Suprapubic skin (tissue), 4 donors: ENCODE measurements around the gene ACAP3. TPM values are rescaled to one million over a fixed set of nuclear protein-coding genes. Genes with fewer than 3 reads are reported as not detected.

Source experiments
- DNase-seq, 2 donors: peaks; one replicate each; pipeline ENCODE4 v3.0.0-alpha.2; 2019; ENCODE audit warnings: low spot score in 2 of 2
- H3K27ac ChIP-seq: fragments of 200-600 bp; sonication (generic); one replicate; pipeline ENCODE4 v1.5.1; 2019
- H3K27me3 ChIP-seq: fragments of 200-600 bp; sonication (generic); one replicate; pipeline ENCODE4 v1.5.1; 2019
- H3K36me3 ChIP-seq: fragments of 200-600 bp; sonication (generic); one replicate; pipeline ENCODE4 v1.5.1; 2019
- H3K4me1 ChIP-seq: fragments of 200-600 bp; sonication (generic); one replicate; pipeline ENCODE4 v1.5.1; 2019
- H3K4me3 ChIP-seq: fragments of 200-600 bp; sonication (generic); one replicate; pipeline ENCODE4 v1.5.1; 2019; ENCODE audit warnings: mild to moderate bottlenecking
- H3K9me3 ChIP-seq: fragments of 200-600 bp; sonication (generic); one replicate; pipeline ENCODE4 v1.5.1; 2019
- CTCF ChIP-seq, 2 donors: fragments of 200-600 bp in 1 of 2; fragments of 450-650 bp in 1 of 2; sonication (generic) in 1 of 2; IDR thresholded peaks; one replicate each; pipeline ENCODE4 v1.5.1; 2016 to 2019; ENCODE audit warnings: antibody characterized with exemption in 2 of 2, mild to moderate bottlenecking in 1 of 2, moderate library complexity in 1 of 2
- EP300 ChIP-seq: sonication (generic); formaldehyde crosslinking; IDR thresholded peaks from one replicate; pipeline ENCODE4 v1.6.1; 2017; ENCODE audit warnings: antibody characterized with exemption
- POLR2A ChIP-seq, 2 donors: fragments of 450-650 bp; IDR thresholded peaks; one replicate each; pipeline ENCODE4 v1.6.1; 2017; ENCODE audit warnings: antibody characterized with exemption in 2 of 2, mild to moderate bottlenecking in 2 of 2, moderate library complexity in 2 of 2
- POLR2AphosphoS5 ChIP-seq, 3 donors: sonication (generic); formaldehyde crosslinking; IDR thresholded peaks; one replicate each; pipeline ENCODE4 v1.6.1; 2017; ENCODE audit warnings: antibody characterized with exemption in 3 of 3
- WGBS: methylation state at CpG from one replicate; pipeline ENCODE4 v1.1.5; 2018; 5-methylcytosine and 5-hydroxymethylcytosine counted together
- total RNA-seq, 4 donors: library from RNA; depleted of rRNA; stranded (reverse); fragments of >200 nt; gene quantifications; one replicate each; pipeline ENCODE4 v1.1.0, GENCODE V29; 2016

ACAP3 gene
- total RNA-seq, 4 donors from 2014 or later: 112 to 309 (median 148) TPM

DNA sequence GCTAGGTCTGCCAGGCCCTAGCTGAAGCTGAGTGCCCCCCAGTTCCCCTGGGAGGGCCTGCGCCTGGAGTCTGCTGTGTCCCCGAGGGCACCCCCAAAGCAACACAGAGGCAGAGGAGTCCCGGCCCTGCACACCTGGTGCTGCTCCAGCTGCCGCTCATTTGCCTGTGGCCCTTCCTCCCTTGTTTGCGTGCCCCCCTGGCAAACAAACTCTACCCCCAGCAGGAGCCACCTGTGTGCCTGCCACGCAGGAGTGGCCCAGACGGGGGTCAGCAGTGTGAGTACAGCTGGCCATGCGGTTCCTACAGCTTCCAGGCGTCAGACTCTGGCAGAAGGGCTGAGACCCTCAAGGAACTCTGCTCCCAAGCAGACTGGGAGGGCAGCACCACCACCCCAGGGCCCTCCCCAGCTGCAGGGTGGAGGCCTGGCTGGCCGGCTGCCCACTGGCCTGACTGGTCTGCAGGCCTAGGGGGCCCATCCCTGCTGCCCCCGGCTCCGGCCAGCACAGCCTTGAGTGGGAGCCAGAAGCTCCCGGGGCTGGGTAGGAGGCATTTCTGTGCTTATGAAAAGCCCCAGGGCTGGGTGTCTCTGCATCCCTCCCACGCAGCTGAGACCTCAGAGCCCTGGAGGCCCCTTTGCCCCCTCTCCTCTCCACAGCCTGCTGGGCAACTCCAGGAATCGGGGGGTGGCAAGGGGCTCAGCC lies 22.8 kb upstream of the ACAP3 start:
- H3K27me3 ChIP-seq: no peaks in the 10 kb centered on the region
- peaks cover 21% of the 10 kb centered on the region for H3K36me3 ChIP-seq
- TF ChIP-seq POLR2A (IDR thresholded peaks at IDR 0.05): no peak
- no peak for TF ChIP-seq CTCF (IDR thresholded peaks at IDR 0.05)
- no peak for TF ChIP-seq EP300
- no peak for TF ChIP-seq POLR2AphosphoS5 (IDR thresholded peaks at IDR 0.05)
- DNase-seq: no peak
- no peaks in the 10 kb centered on the region for H3K9me3 ChIP-seq
- H3K4me3 ChIP-seq: no peak overlapping the region
- peaks cover 54% of the 10 kb centered on the region for H3K4me1 ChIP-seq
- WGBS: 75% methylated on average over 5 of the region's 15 CpGs
- H3K27ac ChIP-seq: no peak overlapping the region

DNA sequence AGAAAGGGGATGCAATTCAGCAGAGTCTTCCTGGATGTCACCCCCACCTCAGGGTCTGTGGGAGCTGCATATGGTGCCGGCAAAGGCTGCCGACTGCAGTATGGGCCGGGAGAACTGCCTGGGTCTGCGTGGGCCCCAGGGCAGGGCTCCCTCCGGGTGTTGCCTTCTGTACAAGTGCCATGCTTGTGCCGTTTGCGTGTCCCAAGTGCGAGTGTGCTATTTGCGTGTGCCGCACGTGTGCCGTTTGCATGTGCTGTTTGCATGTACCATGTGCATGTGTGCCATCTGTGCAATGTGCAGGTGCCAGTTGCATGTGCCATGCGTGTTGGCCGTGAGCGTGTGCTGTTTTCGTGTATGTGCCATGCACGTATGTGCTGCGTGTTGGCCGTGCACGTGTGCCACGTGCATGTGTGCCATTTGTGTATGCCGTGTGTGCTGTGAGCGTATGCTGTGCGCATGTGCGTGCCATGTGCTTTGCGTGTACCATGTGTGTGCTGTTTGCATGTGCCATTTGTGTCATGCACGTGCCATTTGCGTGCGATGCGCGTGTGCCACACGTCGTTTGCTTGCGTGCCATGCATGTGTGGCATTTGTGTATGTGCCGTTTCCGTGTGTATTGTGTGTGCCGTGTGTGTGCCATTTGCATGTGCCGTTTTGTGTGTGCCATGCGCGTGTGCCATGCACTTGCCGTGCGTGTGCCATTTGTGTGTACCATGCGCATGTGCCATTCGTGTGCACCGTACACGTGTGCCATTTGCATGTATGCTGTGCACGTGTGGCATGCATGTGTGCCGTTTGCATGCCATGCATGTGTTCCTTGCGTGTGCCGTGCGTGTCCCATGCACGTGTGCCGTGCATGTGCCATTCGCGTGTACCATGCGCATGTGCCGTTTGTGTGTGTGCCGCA lies 21.8 kb upstream of the ACAP3 start:
- WGBS: 88% methylated on average over 41 of the region's 58 CpGs

DNA sequence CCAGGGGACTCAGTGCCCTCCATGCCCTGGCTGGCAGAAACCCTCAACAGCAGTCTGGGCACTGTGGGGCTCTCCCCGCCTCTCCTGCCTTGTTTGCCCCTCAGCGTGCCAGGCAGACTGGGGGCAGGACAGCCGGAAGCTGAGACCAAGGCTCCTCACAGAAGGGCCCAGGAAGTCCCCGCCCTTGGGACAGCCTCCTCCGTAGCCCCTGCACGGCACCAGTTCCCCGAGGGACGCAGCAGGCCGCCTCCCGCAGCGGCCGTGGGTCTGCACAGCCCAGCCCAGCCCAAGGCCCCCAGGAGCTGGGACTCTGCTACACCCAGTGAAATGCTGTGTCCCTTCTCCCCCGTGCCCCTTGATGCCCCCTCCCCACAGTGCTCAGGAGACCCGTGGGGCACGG lies 20.5 kb upstream of the ACAP3 start:
- Histone ChIP-seq H3K9me3 (no peaks in the 10 kb centered on the region), H3K27ac (no peak overlapping the region), H3K27me3 (no peaks in the 10 kb centered on the region), H3K4me1 (peaks cover 58% of the 10 kb centered on the region), H3K4me3 (no peak overlapping the region), H3K36me3 (peaks cover 18% of the 10 kb centered on the region)
- TF ChIP-seq CTCF (IDR thresholded peaks at IDR 0.05) (no peak), EP300 (no peak), POLR2A (IDR thresholded peaks at IDR 0.05) (no peak), POLR2AphosphoS5 (IDR thresholded peaks at IDR 0.05) (no peak)
- WGBS: 82% methylated on average over 11 of the region's 15 CpGs
- DNase-seq: no peak

More for the DNA sequence above, 21.8 kb upstream of the ACAP3 start:
- TF ChIP-seq CTCF (IDR thresholded peaks at IDR 0.05) (no peak), POLR2A (IDR thresholded peaks at IDR 0.05) (no peak), POLR2AphosphoS5 (IDR thresholded peaks at IDR 0.05) (no peak)
- DNase-seq: no peak
- H3K27me3 ChIP-seq: no peaks in the 10 kb centered on the region
- no peaks in the 10 kb centered on the region for H3K9me3 ChIP-seq
- H3K4me3 ChIP-seq: no peak overlapping the region
- peaks cover 18% of the 10 kb centered on the region for H3K36me3 ChIP-seq
- peaks cover 60% of the 10 kb centered on the region for H3K4me1 ChIP-seq
- H3K27ac ChIP-seq: no peak overlapping the region

GRCh38 chr1:1327291-1327690 lies 19.6 kb upstream of the ACAP3 start:
- no peak for DNase-seq
- WGBS: 92% methylated on average over 27 of the region's 40 CpGs
- Histone ChIP-seq H3K4me3 (no peak overlapping the region), H3K4me1 (peaks cover 58% of the 10 kb centered on the region), H3K36me3 (peaks cover 18% of the 10 kb centered on the region), H3K9me3 (no peaks in the 10 kb centered on the region), H3K27ac (no peak overlapping the region), H3K27me3 (no peaks in the 10 kb centered on the region)
- TF ChIP-seq POLR2A (IDR thresholded peaks at IDR 0.05): no peak

- no peaks in the 10 kb centered on the region for H3K27me3 ChIP-seq
- no peak for DNase-seq
- H3K27ac ChIP-seq: peak overlapping the region; percentile 89
- H3K4me1 ChIP-seq: peaks cover 56% of the 10 kb centered on the region
- TF ChIP-seq POLR2AphosphoS5 (IDR thresholded peaks at IDR 0.05) (no peak), POLR2A (IDR thresholded peaks at IDR 0.05) (no peak), CTCF (IDR thresholded peaks at IDR 0.05) (no peak), EP300 (no peak)
- peaks cover 21% of the 10 kb centered on the region for H3K36me3 ChIP-seq
- WGBS: 63% methylated on average over 8 of the region's 8 CpGs
- peak overlapping the region; percentile 90 for H3K4me3 ChIP-seq
- H3K9me3 ChIP-seq: no peaks in the 10 kb centered on the region
Observed at GRCh38 chr1:1326075-1326605, 18.4 kb upstream of the ACAP3 start.
